Activated naive CD8-positive, alpha-beta T cell treated with anti-CD3 and anti-CD28 coated beads, Interleukin-2, amount 50 U/mL, for 24 hours (primary cell): ENCODE measurements around the gene ADAM12.
"Not testable (repeated sequence)": the region's sequence is repeated elsewhere in the genome, so short reads cannot be mapped to it uniquely, and the experiment has no call there.

ENCODE experiments used
- ATAC-seq: fragments of 150-1000 bp; cut with Tn5 transposase; one replicate; pipeline ENCODE4 v1.10.0; 2021
- DNase-seq: peaks from one replicate; pipeline ENCODE4 v3.0.0; 2021
- H3K27ac Mint-ChIP-seq: one replicate; pipeline ENCODE4 v1.8.0; 2021; ENCODE audit warnings: mild to moderate bottlenecking, mixed read lengths
- H3K27me3 Mint-ChIP-seq: one replicate; pipeline ENCODE4 v1.8.0; 2021; ENCODE audit warnings: mixed read lengths
- H3K36me3 Mint-ChIP-seq: one replicate; pipeline ENCODE4 v1.8.0; 2021; ENCODE audit warnings: low read depth, mixed read lengths
- H3K4me1 Mint-ChIP-seq: one replicate; pipeline ENCODE4 v1.8.0; 2021; ENCODE audit warnings: mixed read lengths
- H3K4me3 Mint-ChIP-seq: one replicate; pipeline ENCODE4 v1.8.0; 2021; ENCODE audit warnings: mild to moderate bottlenecking, moderate library complexity, mixed read lengths
- H3K9me3 Mint-ChIP-seq: one replicate; pipeline ENCODE4 v1.8.0; 2021; ENCODE audit warnings: mixed read lengths

ADAM12 gene

DNA sequence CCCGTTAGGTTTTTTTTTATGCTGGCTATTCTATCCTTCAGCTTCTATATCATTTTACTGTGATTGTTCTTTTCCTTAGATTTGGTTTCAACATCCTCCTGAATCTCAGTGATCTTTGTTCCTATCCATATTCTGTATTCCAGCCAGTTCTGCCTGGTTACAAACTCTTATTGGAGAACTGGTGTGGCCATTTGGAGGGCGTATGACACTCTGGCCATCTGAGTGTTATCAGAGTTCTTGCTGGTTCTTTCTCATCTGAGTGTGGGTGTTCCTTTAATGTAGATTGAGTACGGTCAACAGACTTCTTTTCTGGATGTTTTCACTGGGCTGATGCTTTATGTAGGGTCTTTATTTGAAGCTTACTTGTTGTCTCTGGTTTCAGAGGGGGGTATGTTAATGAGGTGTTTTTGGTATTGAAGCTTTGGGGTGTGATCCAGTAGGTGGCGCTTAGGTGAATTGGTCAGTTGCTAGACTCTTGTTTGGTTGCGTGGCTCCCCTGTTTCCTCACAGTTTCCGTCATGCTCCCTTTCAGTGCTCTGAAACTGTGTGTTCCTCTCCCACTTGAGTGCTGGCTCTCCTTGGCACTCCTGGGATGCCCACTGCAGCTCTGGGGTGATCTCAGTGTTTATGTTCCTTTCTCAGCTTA, 411.2 kb downstream of the ADAM12 start:
- no peaks in the 10 kb centered on the region for H3K4me1 Mint-ChIP-seq
- DNase-seq (no peak), ATAC-seq (no peak)
- no peaks in the 10 kb centered on the region for H3K9me3 Mint-ChIP-seq
- no peaks in the 10 kb centered on the region for H3K36me3 Mint-ChIP-seq
- peaks cover 3% of the 10 kb centered on the region for H3K27me3 Mint-ChIP-seq
- H3K27ac Mint-ChIP-seq, result no peak overlapping the region
- H3K4me3 Mint-ChIP-seq, result no peak overlapping the region

DNA sequence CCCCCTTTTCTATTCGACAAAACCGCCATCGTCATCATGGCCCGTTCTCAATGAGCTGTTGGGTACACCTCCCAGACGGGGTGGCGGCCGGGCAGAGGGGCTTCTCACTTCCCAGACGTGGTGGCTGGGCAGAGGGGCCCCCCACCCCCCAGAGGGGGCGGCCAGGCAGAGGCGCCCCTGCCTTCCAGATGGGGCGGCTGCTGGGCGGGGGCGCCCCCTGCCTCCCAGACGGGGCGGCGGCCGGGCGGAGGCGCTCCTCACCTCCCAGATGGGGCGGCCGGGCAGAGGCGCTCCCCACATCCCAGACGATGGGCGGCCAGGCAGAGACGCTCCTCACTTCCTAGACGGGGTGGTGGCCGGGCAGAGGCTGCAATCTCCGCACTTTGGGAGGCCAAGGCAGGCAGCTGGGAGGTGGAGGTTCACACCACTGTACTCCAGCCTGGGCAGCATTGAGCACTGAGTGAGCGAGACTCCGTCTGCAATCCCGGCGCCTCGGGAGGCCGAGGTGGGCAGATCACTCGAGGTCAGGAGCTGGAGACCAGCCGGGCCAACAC, 418.1 kb downstream of the ADAM12 start:
- not testable (repeated sequence) for H3K36me3 Mint-ChIP-seq, H3K27ac Mint-ChIP-seq, H3K4me1 Mint-ChIP-seq, H3K27me3 Mint-ChIP-seq, ATAC-seq, H3K9me3 Mint-ChIP-seq, H3K4me3 Mint-ChIP-seq, DNase-seq

DNA sequence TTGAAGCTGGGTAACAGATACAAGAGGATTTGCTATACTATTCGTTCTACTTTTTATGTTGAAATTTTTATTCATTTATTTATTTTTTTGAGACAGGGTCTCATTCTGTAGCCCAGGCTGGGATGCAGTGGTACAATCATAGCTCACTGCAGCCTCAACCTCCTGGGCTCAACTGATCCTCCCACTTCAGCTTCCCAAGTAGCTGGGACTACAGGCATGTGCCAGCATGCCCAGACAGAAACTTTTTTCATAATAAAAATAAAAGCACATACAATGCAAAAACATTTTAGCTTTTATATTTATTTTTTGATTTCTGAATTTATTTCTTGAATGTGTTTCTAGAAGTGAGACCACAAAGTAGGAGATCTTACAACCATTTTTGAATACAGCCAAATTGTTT, 420.7 kb downstream of the ADAM12 start:
- Mint-ChIP-seq H3K27ac (no peak overlapping the region), H3K36me3 (no peaks in the 10 kb centered on the region), H3K27me3 (peaks cover 3% of the 10 kb centered on the region), H3K4me1 (no peaks in the 10 kb centered on the region), H3K9me3 (no peaks in the 10 kb centered on the region), H3K4me3 (no peak overlapping the region)
- DNase-seq, result no peak
- ATAC-seq, result no peak

DNA sequence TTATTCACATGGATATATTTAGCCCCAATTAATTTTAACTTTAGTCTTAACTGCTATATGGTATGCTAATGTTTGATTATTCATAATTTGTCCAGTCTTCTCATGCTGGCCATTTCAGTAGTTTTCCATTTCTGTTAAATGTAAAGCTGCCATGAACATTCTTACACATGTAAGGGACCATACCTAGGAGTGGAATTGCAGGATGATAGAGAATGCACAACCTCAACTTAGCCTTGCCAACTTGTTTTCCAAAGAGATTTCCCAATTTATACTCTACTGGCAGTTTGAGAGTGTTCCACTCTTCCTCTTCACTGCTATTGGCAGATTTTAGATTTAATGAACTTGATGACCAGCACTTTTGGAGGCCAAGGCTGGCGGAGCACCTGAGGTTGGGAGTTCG, 423.7 kb downstream of the ADAM12 start:
- DNase-seq, result no peak
- Mint-ChIP-seq H3K4me1 (no peaks in the 10 kb centered on the region), H3K27me3 (peaks cover 3% of the 10 kb centered on the region), H3K9me3 (no peaks in the 10 kb centered on the region), H3K4me3 (no peak overlapping the region), H3K36me3 (no peaks in the 10 kb centered on the region), H3K27ac (no peak overlapping the region)
- no peak for ATAC-seq
